ENCODE data around the gene TRAK2.
"Not testable (repeated sequence)": the region's sequence is repeated elsewhere in the genome, so short reads cannot be mapped to it uniquely, and the experiment has no call there.

GRCh38 chr2:201428366-201428765 lies 22.9 kb downstream of the TRAK2 start:
- not testable (repeated sequence) for TF ChIP-seq CTCF (IDR thresholded peaks at IDR 0.05); EZH2 (IDR thresholded peaks at IDR 0.05; ENCODE audit: borderline replicate concordance, insufficient read depth, low read depth, low read length, poor library complexity, severe bottlenecking)

Measured in B cell (primary cell).